ENCODE data around the gene FTH1. TPM values are rescaled to one million over a fixed set of nuclear protein-coding genes. Genes with fewer than 3 reads are reported as not detected.

Gene FTH1
- total and polyA plus RNA-seq, 2 of the 13 experiments (the other 11 are each of a cell fraction or from before 2014, with no cell fraction given), result 607 to 760 TPM

GRCh38 chr11:61967116-61967923, at the start of gene FTH1 (continued):
- TF ChIP-seq AHDC1 (CRISPR knock-in tag; IDR thresholded peaks at IDR 0.05; ENCODE audit: borderline replicate concordance) (no peak), ZNF34 (CRISPR knock-in tag; IDR thresholded peaks at IDR 0.05; ENCODE audit: borderline replicate concordance) (no peak), TCF7 (IDR thresholded peaks at IDR 0.05; ENCODE audit: low read depth) (no peak), ZNF781 (CRISPR knock-in tag; IDR thresholded peaks at IDR 0.05; ENCODE audit: borderline replicate concordance, not compliant biosample characterization) (no peak), SKIL (CRISPR knock-in tag; IDR thresholded peaks at IDR 0.05; ENCODE audit: borderline replicate concordance) (peak; percentile 50; the same call in 1 of the 2 replicates), BRD4 (CRISPR knock-in tag; IDR thresholded peaks at IDR 0.05) (no peak), ZBTB25 (CRISPR knock-in tag; IDR thresholded peaks at IDR 0.05) (peak; percentile 56; the same call in 1 of the 2 replicates), CEBPZ (IDR thresholded peaks at IDR 0.05; ENCODE audit: low read length) (no peak), BHLHE40 (IDR thresholded peaks at IDR 0.05; ENCODE audit: low read length) (no peak), FIP1L1 (IDR thresholded peaks at IDR 0.05; ENCODE audit: borderline replicate concordance, insufficient read depth, low read depth, low read length) (no peak), KDM5B (CRISPR knock-in tag; IDR thresholded peaks at IDR 0.05; ENCODE audit: borderline replicate concordance) (peak; percentile 40; the same call in 1 of the 2 replicates), ZNF513 (CRISPR knock-in tag; conservative IDR thresholded peaks at IDR 0.05) (0 out of 2 replicates have a peak, but pooled peaks have one; percentile 45), IKZF4 (CRISPR knock-in tag; IDR thresholded peaks at IDR 0.05; ENCODE audit: borderline replicate concordance, low read depth, not compliant biosample characterization) (peak; percentile 40)

Measured in HepG2 (cell line).